CD4-positive, CD25-positive, alpha-beta regulatory T cell (primary cell): Measurements from ENCODE around the gene MYT1. TPM values are rescaled to one million over a fixed set of nuclear protein-coding genes. Genes with fewer than 3 reads are reported as not detected.
A peak's percentile ranks its signal among the peaks of the same experiment; 100 is the strongest.

ENCODE experiments used
- ATAC-seq, 2 donors: fragments of 150-1000 bp; cut with Tn5 transposase; one replicate each; pipeline ENCODE4 v1.10.0; 2021; ENCODE audit warnings: low read depth in 2 of 2, moderate number of reproducible peaks in 2 of 2, moderate library complexity in 1 of 2
- DNase-seq, 3 donors: peaks; one replicate each; pipeline versions ENCODE4 v3.0.0 to v3.0.0-alpha.2; 2012 to 2022; ENCODE audit warnings: mixed read lengths in 1 of 3
- H3K27ac ChIP-seq: one replicate; pipeline ENCODE4 v1.7.0; 2013; ENCODE audit warnings: mild to moderate bottlenecking, low read length; ENCODE audit not compliant: insufficient read depth, poor library complexity, severe bottlenecking
- H3K27me3 ChIP-seq: one replicate; pipeline ENCODE4 v1.7.0; 2013; ENCODE audit warnings: low read length; ENCODE audit not compliant: control insufficient read depth, insufficient read depth
- H3K36me3 ChIP-seq: one replicate; pipeline ENCODE4 v1.7.0; 2013; ENCODE audit warnings: mild to moderate bottlenecking, low read length, moderate library complexity; ENCODE audit not compliant: control insufficient read depth, insufficient read depth
- H3K4me1 ChIP-seq: 2 replicates; pipeline ENCODE4 v1.7.0; 2013; ENCODE audit warnings: mild to moderate bottlenecking, low read length; ENCODE audit not compliant: insufficient read depth, control insufficient read depth, poor library complexity, severe bottlenecking
- H3K4me3 ChIP-seq: one replicate; pipeline ENCODE4 v1.7.0; 2013; ENCODE audit warnings: low read depth, mild to moderate bottlenecking, low read length, moderate library complexity
- H3K9me3 ChIP-seq, 2 experiments: 1 replicate in 1 of 2; 2 replicates in 1 of 2; pipeline ENCODE4 v1.7.0; 2013; ENCODE audit warnings: low read length in 2 of 2, mild to moderate bottlenecking in 1 of 2, moderate library complexity in 1 of 2; ENCODE audit not compliant: control insufficient read depth in 2 of 2
- H3K27ac Mint-ChIP-seq, 3 donors: one replicate each; pipeline ENCODE4 v1.8.0; 2020 to 2022; ENCODE audit warnings: mild to moderate bottlenecking in 3 of 3, mixed read lengths in 3 of 3, moderate library complexity in 2 of 3
- H3K27me3 Mint-ChIP-seq: one replicate; pipeline ENCODE4 v1.8.0; 2022; ENCODE audit warnings: mild to moderate bottlenecking, mixed read lengths
- H3K36me3 Mint-ChIP-seq: one replicate; pipeline ENCODE4 v1.8.0; 2020; ENCODE audit warnings: mixed read lengths
- H3K4me1 Mint-ChIP-seq, 4 donors: one replicate each; pipeline ENCODE4 v1.8.0; 2020 to 2022; ENCODE audit warnings: mixed read lengths in 4 of 4, mild to moderate bottlenecking in 1 of 4
- H3K4me3 Mint-ChIP-seq, 4 donors: one replicate each; pipeline ENCODE4 v1.8.0; 2020 to 2022; ENCODE audit warnings: mild to moderate bottlenecking in 4 of 4, mixed read lengths in 4 of 4, moderate library complexity in 3 of 4
- H3K9me3 Mint-ChIP-seq, 7 donors: one replicate each; pipeline ENCODE4 v1.8.0; 2020 to 2022; ENCODE audit warnings: mixed read lengths in 7 of 7, mild to moderate bottlenecking in 3 of 7, moderate library complexity in 2 of 7
- polyA plus RNA-seq, 4 donors: library from polyadenylated mRNA; unstranded; fragments of 300-500 nt; fragmentation: Illumina TruSeq; gene quantifications; one replicate each; pipeline ENCODE4 v1.2.3, GENCODE V29; 2021
- total RNA-seq: library from RNA; stranded (reverse); gene quantifications from one replicate; pipeline ENCODE4 v1.2.3, GENCODE V29; 2022

Gene MYT1
- total and polyA plus RNA-seq, 5 donors from 2014 or later: 0.14 TPM; not detected in 4

- Histone ChIP-seq H3K4me3 (no peak overlapping the region), H3K4me1 (peaks cover 3% of the 10 kb centered on the region), H3K27me3 (no peaks in the 10 kb centered on the region), H3K27ac (no peak overlapping the region), H3K36me3 (no peaks in the 10 kb centered on the region), H3K9me3 (no peaks in the 10 kb centered on the region)
- ATAC-seq (no peak), DNase-seq (no peak)
- Mint-ChIP-seq H3K4me3 (no peak overlapping the region), H3K9me3 (no peaks in the 10 kb centered on the region), H3K27ac (peak overlapping the region in 1 of 3 donors; percentile 72), H3K36me3 (no peaks in the 10 kb centered on the region), H3K4me1 (peaks cover 0 to 12% (median 3%) of the 10 kb centered on the region in 4 donors), H3K27me3 (no peaks in the 10 kb centered on the region)
These were observed 63.9 kb downstream of the MYT1 start for GRCh38 chr20:64228086-64228653.

DNA sequence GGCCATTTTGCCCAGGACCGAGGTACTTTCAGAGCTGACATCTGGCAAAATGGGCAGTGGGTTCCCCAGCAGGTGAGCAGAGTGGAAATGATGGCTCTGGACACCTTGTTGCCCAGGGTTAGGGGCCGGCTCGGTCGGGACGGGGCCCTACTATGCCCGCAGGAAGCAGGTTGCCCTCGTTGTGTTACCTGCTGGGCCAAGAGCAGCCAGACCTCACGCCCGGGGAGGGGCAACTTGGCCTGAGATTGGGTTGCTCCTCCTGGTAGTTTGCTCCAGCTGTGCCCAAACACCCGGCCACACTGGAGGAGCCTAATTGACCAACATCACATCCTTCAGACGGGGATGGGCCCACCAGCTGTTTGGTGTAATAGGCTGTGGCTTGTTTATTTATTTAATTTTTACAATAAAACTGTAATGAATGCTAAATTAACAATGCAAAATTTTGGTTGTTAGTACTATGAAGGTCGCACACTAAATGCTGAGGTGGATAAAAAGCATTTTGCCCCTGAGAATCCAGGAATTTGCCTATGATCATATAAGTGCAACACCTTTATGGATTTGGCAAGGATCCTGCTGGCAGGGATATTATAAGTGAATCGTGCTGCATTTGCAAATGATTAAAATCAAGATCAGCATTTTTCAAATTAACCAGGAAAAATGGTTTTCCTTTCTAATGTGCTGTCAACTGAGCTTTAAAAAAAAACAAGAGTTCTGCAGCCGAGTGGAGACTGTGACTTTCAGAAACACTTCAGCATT, 64.7 kb downstream of the MYT1 start:
- Mint-ChIP-seq H3K9me3 (no peaks in the 10 kb centered on the region), H3K36me3 (no peaks in the 10 kb centered on the region), H3K27me3 (no peaks in the 10 kb centered on the region), H3K4me1 (peaks cover 0 to 19% (median 8%) of the 10 kb centered on the region in 4 donors), H3K27ac (no peak overlapping the region), H3K4me3 (no peak overlapping the region)
- Histone ChIP-seq H3K9me3 (no peaks in the 10 kb centered on the region), H3K27ac (no peak overlapping the region), H3K4me1 (peaks cover 3% of the 10 kb centered on the region), H3K4me3 (no peak overlapping the region), H3K36me3 (no peaks in the 10 kb centered on the region), H3K27me3 (no peaks in the 10 kb centered on the region)
- no peak for DNase-seq
- no peak for ATAC-seq

DNA sequence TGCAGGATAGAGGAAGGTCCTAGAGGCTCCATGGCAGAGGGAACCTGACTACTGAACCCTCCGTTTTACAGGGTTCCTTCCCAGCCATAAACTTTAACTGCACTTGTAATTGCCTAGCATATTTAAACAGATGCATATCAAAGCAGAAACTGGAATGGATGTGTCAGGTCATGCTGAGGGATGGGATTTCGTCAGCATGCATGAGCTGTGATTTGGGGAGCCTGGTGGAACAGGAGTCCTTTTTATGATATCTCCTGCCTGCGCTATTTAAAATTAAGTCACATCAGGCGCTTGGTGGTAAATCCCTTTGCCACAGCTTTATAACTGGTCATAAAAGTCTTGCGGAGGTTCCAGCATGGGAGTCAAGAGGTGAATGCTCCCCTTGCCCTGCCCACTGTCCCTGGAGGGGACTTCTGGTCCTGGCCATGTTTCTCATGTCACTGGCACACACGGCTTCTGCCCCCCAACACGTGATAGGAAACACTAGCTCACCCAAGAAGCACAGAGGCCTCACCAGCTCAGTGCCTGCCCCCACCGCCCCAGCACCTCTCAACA, 65.3 kb downstream of the MYT1 start:
- H3K27me3 ChIP-seq: no peaks in the 10 kb centered on the region
- no peak overlapping the region for H3K27ac ChIP-seq
- no peak overlapping the region for H3K4me3 ChIP-seq
- H3K27me3 Mint-ChIP-seq: no peaks in the 10 kb centered on the region
- no peak overlapping the region for H3K27ac Mint-ChIP-seq
- H3K4me1 ChIP-seq: peaks cover 3% of the 10 kb centered on the region
- no peaks in the 10 kb centered on the region for H3K9me3 ChIP-seq
- DNase-seq (no peak), ATAC-seq (no peak)
- H3K36me3 Mint-ChIP-seq: no peaks in the 10 kb centered on the region
- no peak overlapping the region for H3K4me3 Mint-ChIP-seq
- H3K9me3 Mint-ChIP-seq: no peaks in the 10 kb centered on the region
- H3K4me1 Mint-ChIP-seq: peaks cover 0 to 20% (median 9%) of the 10 kb centered on the region in 4 donors
- no peaks in the 10 kb centered on the region for H3K36me3 ChIP-seq

GRCh38 chr20:64230461-64231145, 66.4 kb downstream of the MYT1 start:
- Mint-ChIP-seq H3K27ac (no peak overlapping the region), H3K27me3 (no peaks in the 10 kb centered on the region), H3K4me3 (no peak overlapping the region), H3K9me3 (no peaks in the 10 kb centered on the region), H3K36me3 (no peaks in the 10 kb centered on the region), H3K4me1 (peaks cover 0 to 20% (median 9%) of the 10 kb centered on the region in 4 donors)
- no peak for ATAC-seq
- peaks cover 3% of the 10 kb centered on the region for H3K4me1 ChIP-seq
- no peak for DNase-seq
- no peaks in the 10 kb centered on the region for H3K36me3 ChIP-seq
- H3K4me3 ChIP-seq: no peak overlapping the region
- H3K9me3 ChIP-seq: no peaks in the 10 kb centered on the region
- H3K27ac ChIP-seq: no peak overlapping the region
- no peaks in the 10 kb centered on the region for H3K27me3 ChIP-seq

- Mint-ChIP-seq H3K36me3 (no peaks in the 10 kb centered on the region), H3K9me3 (no peaks in the 10 kb centered on the region), H3K4me3 (no peak overlapping the region), H3K27me3 (no peaks in the 10 kb centered on the region), H3K4me1 (peaks cover 0 to 17% (median 9%) of the 10 kb centered on the region in 4 donors), H3K27ac (no peak overlapping the region)
- DNase-seq (no peak), ATAC-seq (no peak)
- Histone ChIP-seq H3K27ac (no peak overlapping the region), H3K4me1 (peaks cover 3% of the 10 kb centered on the region), H3K9me3 (no peaks in the 10 kb centered on the region), H3K36me3 (no peaks in the 10 kb centered on the region), H3K27me3 (no peaks in the 10 kb centered on the region), H3K4me3 (no peak overlapping the region)
These were observed 67.6 kb downstream of the MYT1 start for GRCh38 chr20:64231621-64232550.

DNA sequence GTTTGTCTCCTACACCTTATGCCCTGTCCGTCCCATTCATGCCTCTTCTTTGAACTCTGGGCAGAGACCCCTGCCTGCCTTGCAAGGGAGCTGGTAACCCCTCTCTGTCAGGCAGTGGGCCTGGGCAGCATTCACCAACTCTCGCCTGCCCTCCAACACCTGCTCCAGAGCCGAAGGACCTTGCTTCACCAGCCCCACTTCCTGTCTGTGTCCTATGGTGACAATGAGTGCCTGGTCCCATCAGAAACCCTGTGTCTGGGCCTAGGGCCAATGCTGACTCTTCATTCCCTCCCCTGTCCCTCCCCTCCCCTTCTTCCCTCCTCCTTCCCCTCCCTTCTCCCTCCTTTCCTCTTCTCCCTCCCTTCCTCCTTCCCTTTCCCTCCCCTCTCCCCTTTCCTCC, 68.5 kb downstream of the MYT1 start:
- ATAC-seq: no peak
- no peak overlapping the region for H3K27ac ChIP-seq
- H3K27me3 Mint-ChIP-seq: no peaks in the 10 kb centered on the region

DNA sequence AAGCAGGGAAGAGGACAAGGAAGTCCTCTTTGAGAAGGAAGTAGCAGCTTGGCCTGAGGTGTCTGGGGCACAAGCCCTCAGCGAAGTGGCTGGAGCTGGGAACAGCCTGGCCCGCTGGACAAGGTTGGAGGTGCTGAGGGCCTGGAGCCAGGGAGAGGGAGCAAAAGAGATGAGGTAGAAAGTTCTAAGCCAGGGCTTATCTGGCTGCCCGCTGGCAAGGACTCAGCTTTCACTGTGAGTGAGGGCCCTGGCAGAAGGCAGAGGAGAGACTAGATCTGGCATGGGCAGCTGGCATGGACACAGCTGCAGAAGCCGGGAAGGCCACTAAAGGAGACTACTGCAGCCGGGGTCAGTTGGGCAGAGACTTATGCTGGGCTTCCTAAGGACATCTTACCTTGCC, 69.5 kb downstream of the MYT1 start:
- ATAC-seq: no peak
- Histone ChIP-seq H3K4me1 (no peaks in the 10 kb centered on the region), H3K9me3 (no peaks in the 10 kb centered on the region), H3K4me3 (no peak overlapping the region), H3K36me3 (no peaks in the 10 kb centered on the region), H3K27ac (no peak overlapping the region), H3K27me3 (no peaks in the 10 kb centered on the region)
- DNase-seq: no peak
- Mint-ChIP-seq H3K4me3 (no peak overlapping the region), H3K27me3 (no peaks in the 10 kb centered on the region), H3K36me3 (no peaks in the 10 kb centered on the region), H3K9me3 (no peaks in the 10 kb centered on the region), H3K27ac (peak overlapping the region in 2 of 3 donors; percentile 51 to 89), H3K4me1 (peaks cover 0 to 12% (median 6%) of the 10 kb centered on the region in 4 donors)

More for the DNA sequence above, 68.5 kb downstream of the MYT1 start:
- Mint-ChIP-seq H3K27ac (peak overlapping the region in 1 of 3 donors; percentile 71), H3K4me1 (peaks cover 0 to 15% (median 8%) of the 10 kb centered on the region in 4 donors), H3K4me3 (no peak overlapping the region), H3K9me3 (no peaks in the 10 kb centered on the region), H3K36me3 (no peaks in the 10 kb centered on the region)
- Histone ChIP-seq H3K9me3 (no peaks in the 10 kb centered on the region), H3K4me3 (no peak overlapping the region), H3K27me3 (no peaks in the 10 kb centered on the region), H3K36me3 (no peaks in the 10 kb centered on the region), H3K4me1 (peaks cover under 1% of the 10 kb centered on the region)
- DNase-seq: no peak
